SIG-M5 (cell line): ENCODE data around the gene HEATR5A.
A peak's percentile ranks its signal among the peaks of the same experiment; 100 is the strongest.
"Not testable (repeated sequence)": the region's sequence is repeated elsewhere in the genome, so short reads cannot be mapped to it uniquely, and the experiment has no call there.

ENCODE experiments used
- DNase-seq: peaks from one replicate; lab custom pipeline; 2025; lab: John Stamatoyannopoulos, UW

The HEATR5A gene

DNA sequence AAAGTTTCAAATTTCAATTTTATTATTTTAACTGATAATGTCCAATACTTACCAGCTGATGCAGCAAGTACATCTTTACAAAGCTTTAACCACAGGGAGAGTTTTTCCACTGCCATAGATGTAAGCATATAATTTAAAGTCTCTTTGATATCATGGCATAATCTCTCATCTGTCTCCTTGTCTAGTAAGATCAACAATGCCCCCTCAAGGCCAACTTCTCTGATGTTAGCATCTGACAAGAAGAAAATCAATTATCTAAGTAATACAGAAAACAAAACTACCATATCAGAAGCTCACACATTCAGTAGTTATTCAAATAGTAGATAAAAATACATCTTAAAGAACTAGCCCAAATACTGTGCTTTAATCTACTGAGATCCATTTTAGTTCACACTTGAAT lies 94.2 kb downstream of the HEATR5A start:
- no peak for DNase-seq

DNA sequence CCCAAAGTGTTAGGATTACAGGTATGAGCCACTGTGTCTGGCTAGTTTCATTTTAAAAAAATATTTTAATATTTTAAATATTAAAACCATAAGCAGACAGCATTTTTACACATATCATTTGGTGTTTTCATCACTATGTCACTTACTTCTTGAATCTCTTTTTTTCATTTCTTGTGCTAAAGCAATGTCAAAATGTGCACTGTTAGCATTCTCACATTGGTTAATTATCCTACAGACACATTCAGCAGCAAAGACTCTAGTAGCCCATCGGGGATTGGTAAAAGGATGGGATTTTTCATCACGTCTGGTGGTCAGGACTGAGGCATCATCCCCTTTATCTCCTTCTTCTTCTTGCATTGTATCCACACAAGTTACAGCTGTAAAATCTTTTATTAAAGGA lies 96.9 kb downstream of the HEATR5A start:
- DNase-seq: no peak

DNA sequence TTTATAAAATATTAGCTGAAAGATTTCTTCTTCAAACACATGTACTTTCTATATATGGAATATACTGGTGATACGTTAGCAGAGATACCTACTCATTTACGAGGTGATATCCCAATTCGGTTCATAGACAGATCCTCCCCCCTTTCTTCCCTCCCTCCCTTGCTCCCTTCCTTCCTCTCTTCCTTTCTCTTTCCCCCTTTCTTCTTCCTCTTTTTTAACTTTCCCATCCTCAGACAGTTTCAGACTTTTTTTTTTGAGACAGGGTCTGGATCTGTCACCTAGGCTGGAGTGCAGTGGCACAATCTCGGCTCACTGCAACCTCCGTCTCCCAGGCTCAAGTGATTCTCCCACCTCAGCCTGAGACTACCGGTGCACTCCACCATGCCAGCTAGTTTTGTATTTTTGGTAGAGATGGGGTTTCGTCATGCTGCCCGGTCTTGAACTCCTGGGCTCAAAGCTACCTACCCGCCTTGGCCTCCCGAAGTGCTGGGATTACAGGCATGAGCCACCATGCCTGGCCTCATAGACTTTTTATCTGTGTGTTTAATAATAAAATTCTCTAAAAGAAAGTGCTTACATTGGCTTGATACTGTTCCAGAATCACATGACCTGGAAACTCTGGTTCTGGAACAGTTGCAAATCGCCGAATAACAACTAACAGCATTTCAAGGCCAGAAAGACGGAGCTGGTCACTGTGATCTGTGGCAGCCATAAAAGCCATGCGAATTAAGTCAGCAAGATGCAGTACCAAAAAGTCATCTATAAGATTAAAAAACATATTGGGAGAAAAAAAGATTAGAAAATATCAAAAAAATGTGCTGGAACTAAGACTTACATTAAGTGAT lies 99.2 kb downstream of the HEATR5A start:
- no peak for DNase-seq

DNA sequence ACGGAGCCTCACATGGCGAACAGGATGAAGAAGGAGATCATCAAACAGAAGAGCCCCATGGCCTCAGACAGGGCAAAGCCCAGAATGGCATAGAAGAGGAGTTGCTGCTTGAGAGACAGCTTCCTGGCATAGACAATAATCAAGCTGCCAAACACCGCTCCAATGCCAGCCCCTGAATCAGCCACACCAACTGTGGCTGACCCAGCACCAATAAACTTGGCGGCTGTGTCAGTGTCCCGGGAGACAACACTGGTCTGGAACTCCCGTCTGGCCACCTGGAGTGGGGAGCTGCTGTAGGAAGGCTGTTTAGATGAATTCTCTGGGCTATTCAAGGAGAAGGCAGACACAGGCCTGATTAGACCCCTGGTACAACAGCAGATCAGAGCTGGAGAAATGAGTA lies 100.1 kb downstream of the HEATR5A start:
- no peak for DNase-seq

DNA sequence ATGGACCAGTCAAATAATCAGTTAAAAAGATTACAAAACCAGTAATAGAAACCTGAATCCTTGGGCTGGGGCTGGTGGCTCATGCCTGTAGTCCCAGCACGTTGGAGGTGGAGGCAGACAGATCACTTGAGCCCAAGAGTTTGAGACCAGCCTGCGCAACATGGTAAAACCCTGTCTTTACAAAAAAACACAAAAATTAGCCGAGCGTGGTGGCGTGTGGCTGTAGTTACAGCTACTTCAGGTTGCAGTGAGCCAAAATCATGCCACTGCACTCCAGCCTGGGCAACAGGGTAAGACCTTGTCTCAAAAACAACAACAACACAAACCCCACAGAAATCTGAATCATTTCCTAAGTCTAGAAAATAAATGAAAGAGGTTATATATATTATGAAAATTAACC lies 100.6 kb downstream of the HEATR5A start:
- no peak for DNase-seq

DNA sequence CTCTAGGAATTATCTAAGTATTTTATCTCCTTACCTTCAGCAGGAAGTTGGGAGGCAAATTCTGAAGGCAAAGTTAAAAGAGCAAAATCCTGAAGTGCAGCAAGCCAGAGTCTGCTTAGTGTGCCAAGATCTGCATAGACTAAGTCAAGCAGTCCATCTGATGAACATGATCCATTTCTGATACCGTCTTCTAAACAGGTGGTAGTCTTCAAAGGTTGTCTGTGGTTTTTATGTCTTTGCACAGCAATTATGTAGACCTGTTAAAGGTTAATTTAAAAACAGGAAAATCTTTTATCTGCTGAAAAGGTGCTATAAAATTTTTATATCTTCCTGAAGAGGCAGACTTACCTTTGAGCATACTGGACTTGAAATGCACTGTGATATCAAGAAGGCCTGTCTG lies 107.4 kb downstream of the HEATR5A start:
- DNase-seq: no peak

DNA sequence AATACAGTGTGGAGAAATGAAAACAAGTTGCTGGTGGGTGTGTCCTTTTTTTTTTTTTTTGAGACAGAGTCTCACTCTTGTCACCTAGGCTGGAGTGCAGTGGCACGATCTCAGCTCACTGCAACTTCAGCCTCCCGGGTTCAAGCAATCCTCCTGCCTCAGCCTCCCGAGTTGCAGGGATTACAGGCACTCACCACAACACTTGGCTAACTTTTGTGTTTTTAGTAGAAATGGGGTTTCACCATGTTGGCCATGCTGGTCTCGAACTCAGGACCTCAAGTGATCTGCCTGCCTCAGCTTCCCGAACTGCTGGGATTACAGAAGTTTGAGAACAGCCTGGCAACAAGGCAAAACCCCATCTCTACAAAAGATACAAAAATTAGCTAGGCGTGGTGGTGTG lies 108.0 kb downstream of the HEATR5A start:
- DNase-seq: not testable (repeated sequence)

DNA sequence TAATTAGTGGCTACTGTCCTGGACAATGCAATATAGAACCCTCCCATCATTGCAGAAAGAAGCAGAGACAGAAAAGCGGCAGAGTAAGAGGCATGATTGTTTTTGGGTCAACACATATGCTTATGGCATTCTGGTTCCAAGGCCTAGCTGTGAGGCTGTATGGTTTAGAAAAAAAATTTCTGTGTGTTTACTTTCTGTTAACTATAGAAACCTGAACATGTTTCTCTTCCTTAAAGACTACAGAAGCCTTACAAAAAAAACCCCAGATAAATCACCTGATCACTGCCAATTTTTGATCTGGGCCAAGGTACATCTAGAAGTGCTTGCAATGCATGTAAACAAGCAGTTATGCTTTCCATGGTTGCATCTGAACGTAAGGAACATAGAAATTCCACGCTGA lies 112.7 kb downstream of the HEATR5A start:
- DNase-seq: no peak

DNA sequence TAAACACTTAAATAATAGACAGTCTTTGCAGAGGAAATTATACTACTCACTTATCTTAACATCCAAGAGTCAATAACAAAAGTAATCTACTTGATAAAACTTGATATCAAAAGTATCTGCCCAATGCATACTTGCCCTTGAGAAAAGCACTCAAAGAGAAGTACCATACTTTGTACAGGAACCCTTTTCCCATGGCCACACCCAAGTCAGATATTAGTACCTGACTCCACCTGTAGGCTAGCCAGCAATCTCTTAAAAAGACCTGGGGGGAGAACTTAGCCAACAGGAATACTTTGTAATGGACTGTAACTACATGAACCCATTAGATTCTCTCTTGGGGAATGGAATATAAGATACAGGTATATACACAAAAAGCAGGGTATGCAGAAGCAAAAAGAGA lies 113.2 kb downstream of the HEATR5A start:
- no peak for DNase-seq

DNA sequence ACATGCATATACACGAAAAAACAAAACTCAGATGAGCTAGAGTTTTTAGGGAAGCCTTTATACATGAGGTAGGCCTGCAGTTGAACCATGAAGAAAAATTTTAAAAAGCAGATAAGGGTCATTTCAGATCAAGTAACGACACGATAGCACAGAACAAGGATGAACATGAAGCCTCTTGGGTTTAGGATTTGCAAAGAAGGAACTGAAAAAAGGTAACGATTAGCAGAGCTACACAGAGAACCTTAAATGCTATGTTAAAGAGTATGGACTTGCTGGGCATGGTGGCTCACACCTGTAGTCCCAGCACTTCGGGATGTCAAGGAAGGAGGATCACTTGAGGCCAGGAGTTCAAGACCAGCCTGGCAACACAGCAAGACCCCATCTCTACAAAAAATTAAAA lies 116.7 kb downstream of the HEATR5A start:
- DNase-seq: no peak

DNA sequence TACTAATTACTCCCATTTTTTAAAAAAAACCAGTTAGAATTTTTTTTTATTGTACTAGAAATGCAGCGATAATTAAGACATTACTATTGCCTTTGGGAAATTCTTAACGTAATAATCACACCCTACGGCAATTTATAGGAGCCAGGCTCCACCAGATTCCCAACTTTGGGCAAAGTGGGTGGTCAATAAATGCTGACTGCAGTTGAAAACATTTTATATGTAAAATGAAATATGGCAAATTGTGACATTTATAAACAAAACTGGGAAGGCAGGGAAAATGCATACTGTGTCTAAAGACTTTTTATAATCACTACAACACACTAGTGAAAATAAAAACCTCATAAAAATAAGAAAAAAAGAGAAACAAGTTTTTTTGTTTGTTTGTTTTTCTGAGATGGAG lies 119.5 kb downstream of the HEATR5A start:
- no peak for DNase-seq

DNA sequence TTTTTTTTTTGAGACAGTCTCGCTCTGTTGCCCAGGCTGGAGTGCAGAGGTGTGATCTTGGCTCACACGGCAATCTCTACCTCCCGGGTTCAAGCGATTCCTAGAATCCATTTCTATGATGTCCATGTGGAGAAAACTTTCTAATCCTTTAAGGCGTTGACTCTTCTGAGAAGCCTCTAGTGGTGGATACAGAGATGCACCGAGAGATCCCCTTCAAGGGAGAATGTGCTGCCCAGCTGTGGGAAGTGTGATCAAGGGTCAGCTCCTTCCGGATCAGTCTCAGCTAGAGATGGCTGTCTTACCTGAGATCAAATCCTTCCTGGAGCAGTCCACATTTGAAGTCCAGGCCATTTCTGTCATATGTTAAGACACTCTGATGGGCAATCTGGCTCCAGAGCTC lies 120.1 kb downstream of the HEATR5A start:
- DNase-seq: no peak

DNA sequence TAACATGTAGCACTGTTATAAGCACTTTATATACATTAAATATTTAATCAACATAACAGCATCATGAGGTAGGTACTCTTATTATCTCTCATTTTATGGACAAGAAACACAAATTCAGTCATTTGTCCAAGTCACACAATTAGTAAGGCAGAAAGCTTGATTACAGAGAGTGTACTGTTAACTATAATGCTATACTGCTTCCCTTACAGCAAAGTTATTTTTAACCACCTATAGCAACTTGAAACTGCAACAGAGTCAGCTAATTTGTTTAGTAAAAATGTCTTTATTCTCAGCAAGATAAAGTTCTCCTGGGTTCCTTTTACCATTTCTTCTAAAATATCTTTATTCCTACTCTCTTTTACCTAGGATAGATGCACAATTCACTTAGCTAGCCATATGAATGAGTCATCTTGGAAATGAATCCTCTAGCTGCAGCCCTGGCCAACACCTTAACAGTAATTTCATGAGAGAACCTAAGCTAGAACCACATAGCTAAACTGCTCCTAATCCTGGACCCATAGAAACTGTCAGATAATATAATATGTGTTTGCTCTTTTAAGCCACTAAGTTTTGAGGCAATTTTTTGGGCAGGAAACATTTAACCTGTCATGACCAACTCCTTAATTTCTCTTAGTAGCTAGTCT lies 122.5 kb downstream of the HEATR5A start:
- no peak for DNase-seq

DNA sequence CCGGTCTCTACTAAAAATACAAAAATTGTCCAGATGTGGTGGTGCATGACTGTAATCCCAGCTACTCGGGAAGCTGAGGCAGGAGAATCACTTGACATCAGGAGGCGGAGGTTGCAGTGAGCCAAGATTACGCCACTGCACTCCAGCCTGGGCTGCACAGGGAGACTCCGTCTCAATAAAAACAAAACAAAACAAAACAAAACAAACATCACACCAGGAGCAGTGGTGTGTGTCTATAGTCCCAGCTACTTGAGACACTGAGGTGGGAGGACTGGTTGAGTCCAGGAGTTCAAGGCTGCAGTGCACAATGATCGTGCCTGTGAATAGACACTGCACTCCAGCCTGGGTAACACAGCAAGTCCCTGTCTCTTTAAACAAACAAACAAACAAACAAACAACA lies 123.2 kb downstream of the HEATR5A start:
- DNase-seq: no peak

DNA sequence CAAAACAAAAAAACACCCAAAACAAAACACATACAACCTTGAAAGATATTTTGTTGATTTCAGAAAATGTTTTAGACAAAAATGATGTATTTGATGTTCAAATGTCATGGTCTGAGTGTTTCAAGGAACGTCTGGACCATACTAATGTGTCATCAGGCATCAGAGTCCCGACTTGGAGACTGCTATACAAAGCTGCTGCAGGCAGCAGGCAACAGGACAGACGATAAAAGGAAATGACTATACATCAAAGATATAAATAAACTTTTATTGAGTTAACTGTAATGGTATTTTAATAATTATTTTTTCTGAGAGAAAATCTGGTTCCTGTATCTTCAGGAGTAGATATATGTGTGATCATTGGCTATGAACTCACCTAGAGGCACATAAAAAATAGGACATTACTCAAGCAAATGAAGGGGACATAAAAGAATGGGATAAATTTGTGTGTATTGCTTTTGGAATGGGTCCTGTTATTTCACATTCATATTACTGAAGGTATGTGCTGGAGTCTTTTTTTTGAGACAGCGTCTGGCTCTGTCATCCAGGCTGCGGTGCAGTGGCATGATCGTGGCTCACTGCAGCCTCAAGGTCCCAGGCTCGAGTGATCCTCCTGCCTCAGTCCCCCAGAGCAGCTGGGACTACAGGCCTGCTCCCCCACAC lies 125.5 kb downstream of the HEATR5A start:
- DNase-seq: no peak

DNA sequence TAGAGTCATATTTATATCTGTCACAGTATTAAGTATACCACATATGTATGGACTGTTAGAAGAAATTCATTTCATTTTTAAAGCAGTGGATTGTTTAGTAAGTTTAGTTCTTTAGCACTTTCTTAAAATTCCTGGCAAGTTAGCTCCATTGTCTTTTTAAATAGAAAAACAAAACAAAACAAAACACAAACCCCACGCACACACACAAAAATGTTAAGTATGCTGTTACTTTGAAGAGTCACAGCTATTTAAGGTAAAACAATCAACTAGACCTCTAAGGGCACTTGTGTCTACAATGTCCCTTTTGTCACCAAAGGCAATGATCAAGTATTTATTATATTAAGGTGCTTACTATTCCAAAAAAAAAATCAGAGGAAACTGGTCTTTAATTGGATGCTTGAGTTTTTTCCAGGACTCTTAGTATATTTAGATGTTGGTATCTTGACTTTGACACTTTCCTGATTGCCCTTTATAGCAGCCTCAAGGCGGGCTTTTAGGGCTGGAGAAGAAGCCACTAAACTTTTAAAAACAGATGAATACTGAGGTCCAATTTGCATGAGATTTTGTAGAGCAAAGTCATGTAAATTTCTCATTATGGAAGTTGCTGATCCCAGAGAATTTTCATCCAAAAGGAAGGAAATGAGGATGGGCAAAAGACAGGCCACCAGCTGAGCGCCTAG lies 127.3 kb downstream of the HEATR5A start:
- DNase-seq: no peak

DNA sequence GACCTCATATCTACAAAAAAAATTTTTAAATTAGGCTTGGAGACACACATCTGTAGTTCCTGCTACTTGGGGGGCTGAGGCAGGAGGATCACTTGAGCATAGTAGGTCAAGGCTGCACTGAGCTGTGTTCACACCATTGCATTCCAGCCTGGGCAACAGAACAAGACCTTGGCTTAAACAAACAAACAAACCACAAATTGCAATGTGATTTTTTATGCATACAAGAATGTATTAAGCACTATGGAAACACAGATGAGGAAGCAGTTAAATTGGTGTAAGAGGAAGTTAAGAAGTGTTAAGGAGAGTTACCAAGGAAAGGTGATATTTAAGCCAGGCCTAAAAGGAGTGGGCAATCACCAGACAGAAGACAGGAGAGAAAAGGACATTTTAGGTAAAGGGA lies 129.1 kb downstream of the HEATR5A start:
- DNase-seq: peak; percentile 17

DNA sequence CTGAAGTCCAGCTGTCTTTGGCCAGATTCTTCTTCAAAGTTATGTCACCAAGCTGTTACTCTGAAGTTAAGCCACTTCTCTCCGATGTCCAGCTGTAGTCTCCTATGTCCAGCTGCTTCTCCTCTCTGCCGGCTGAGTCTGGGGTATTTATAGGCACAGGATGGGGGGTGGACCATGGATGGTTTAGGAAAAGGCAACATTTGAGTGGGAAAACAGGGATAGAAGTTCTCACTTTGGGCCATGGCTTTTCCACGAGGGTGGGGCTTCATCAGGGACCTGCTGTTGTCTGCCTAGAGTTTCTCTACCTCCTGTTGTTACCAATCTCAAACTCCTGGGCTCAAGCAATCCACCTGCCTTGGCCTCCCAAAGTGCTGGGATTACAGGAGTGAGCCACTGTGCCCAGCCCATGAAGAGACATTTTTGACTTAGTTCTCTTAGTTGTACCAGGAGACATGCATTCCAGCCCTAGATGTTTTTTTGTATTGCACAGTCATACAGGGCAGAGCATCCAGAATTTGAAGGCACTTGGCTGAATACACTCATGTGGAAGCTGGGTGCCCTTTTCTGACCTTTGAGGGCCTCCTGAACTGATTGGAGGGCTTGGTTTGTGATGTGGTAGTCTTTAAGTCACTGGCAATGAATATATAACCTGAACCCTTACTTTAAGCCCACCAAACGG lies 132.9 kb downstream of the HEATR5A start:
- DNase-seq: no peak

DNA sequence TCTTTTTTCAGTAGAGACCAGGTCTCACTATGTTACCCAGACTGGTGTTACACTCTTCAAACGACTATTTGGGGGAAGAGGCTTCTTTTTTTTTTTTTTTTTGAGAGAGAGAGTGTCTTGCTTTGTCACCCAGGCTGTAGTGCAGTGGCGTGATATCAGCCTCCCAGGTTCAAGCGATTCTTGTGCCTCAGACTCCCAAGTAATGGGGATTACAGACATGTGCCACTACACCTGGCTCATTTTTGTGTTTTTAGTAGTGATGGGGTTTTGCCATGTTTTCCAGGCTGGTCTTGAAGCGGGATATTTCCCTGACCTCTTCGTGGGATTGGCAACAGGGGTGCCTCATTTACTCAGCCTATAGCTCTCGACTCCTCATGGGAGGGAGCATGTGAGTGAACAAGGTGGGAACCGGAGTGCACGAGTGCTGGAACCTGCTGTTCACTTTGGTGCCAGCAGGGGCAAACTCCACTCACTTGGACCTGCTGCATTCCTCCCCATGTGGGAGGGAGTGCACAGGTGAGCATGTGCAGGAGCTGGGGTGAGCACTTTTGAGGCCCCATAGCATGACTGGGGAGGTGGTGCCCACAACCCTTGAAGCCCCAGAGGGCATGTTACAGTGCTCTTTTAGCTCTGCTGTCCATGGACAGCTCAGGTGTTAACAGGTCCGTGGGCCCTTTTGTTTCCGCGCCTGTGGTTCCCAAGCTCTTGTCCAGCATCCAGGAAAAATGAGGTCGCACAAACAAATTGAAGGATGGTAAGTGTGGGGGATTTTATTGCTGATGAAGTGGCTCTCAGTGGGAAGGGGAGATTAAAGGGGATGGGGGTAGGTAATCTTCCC lies 133.7 kb downstream of the HEATR5A start:
- DNase-seq: no peak

DNA sequence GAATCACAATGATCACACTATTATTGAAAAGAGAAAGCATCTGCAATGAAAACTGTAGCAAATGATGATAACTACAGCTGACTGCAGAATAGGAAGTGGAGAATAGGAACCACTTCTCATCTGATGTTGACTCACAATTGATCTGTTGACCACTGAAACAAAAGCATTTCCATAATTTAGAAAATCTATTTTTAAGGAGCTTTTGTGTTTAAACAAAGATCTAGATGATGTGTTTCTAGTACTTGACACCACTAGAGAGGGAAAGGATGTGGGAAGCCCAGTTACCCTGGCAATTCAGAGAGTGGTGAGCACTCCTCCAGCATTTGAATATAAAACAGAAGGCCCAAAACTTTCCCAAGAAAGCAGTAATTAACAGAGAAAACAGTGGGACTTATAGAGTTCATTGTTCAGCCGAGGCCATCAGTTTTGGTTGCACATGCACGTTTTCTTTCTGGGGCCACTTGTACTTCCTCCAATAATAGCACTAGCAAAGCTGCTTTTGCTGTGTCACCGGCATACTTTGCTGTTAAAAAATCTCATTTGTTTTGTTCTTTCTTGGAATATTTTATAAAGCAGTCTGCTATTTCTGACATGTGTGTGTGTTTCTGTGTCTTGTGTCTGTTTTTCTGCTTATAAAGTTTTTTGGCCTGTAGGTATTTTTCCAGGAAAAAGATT lies 136.6 kb downstream of the HEATR5A start:
- peak; percentile 4 for DNase-seq

DNA sequence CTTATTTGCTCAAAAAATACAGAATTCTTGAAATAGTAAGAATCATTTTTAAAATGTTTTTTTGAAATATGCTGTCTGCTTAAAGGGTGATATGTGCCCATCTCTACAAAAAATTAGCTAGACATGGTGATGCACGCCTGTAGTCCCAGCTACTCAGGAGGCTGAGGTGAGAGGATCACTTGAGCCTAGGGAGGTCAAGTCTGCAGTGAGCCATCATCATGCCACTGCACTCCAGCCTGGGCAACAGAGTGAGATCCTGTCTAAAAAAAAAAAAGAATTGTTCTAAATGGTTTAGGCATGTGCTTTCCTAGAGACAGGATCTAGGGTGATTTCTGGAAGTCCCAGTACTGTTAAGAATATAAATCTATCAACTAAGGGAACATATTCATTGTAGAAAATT lies 137.2 kb downstream of the HEATR5A start:
- DNase-seq: no peak
